ENCODE results near the gene OPN1SW.

- TF ChIP-seq CTCF (IDR thresholded peaks at IDR 0.05) (no peak), POLR2A (IDR thresholded peaks at IDR 0.05) (no peak)
These were observed 18.4 kb downstream of the OPN1SW start for GRCh38 chr7:128757203-128757602.

Data from esophagus squamous epithelium (tissue), 4 donors.